C4-2B (cell line): ENCODE measurements around the gene BSND.

Experiments used
- ZFX ChIP-seq: fragments of 450-650 bp; IDR thresholded peaks from 2 replicates; pipeline ENCODE4 v1.6.1; 2017
- TF ChIP-seq, protein P1 (sequence below): fragments of 450-650 bp; conservative IDR thresholded peaks from 2 replicates; pipeline ENCODE4 v1.5.1; 2017; ENCODE audit warnings: mild to moderate bottlenecking

DNA sequence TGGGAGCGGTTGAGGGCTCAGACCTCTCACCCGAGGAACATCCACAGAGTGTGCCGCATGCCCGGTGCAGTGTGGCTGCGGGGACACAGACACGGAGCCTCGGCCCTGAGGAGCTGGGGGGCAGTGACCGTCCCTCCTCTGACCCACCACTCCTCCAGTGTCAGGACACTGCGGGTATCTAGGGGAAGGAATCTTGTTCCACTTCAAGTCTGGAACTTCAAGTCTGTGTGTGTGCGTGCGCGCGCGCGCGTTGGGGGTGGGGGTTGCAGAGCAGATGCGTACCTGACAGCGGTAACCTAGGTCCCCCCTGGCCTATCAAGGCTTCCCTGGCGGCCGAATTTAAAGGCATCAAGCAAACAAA, 57.9 kb downstream of the BSND start:
- TF ChIP-seq, protein P1, sequence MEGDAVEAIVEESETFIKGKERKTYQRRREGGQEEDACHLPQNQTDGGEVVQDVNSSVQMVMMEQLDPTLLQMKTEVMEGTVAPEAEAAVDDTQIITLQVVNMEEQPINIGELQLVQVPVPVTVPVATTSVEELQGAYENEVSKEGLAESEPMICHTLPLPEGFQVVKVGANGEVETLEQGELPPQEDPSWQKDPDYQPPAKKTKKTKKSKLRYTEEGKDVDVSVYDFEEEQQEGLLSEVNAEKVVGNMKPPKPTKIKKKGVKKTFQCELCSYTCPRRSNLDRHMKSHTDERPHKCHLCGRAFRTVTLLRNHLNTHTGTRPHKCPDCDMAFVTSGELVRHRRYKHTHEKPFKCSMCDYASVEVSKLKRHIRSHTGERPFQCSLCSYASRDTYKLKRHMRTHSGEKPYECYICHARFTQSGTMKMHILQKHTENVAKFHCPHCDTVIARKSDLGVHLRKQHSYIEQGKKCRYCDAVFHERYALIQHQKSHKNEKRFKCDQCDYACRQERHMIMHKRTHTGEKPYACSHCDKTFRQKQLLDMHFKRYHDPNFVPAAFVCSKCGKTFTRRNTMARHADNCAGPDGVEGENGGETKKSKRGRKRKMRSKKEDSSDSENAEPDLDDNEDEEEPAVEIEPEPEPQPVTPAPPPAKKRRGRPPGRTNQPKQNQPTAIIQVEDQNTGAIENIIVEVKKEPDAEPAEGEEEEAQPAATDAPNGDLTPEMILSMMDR: no peak
- TF ChIP-seq ZFX: no peak
